Esophagus muscularis mucosa (tissue), 4 donors: ENCODE data around the gene DSCAM. TPM values are rescaled to one million over a fixed set of nuclear protein-coding genes. Genes with fewer than 3 reads are reported as not detected.
A peak's percentile ranks its signal among the peaks of the same experiment; 100 is the strongest.

Source experiments
- DNase-seq: peaks from one replicate; pipeline ENCODE4 v3.0.0-alpha.2; 2017; ENCODE audit errors: extremely low spot score
- H3K27ac ChIP-seq, 4 donors: fragments of 200-600 bp; sonication (generic); replicated peaks in 1 of 4; 1 replicate in 3 of 4; 2 replicates in 1 of 4; pipeline ENCODE4 v1.5.1; 2016 to 2019; ENCODE audit warnings: mild to moderate bottlenecking in 1 of 4
- H3K27me3 ChIP-seq, 4 donors: fragments of 200-600 bp; sonication (generic); one replicate each; pipeline versions ENCODE4 v1.5.1 to v1.6.0; 2016 to 2019
- H3K36me3 ChIP-seq, 4 donors: fragments of 200-600 bp; sonication (generic); one replicate each; pipeline ENCODE4 v1.5.1; 2016 to 2019
- H3K4me1 ChIP-seq, 4 donors: fragments of 200-600 bp; sonication (generic); one replicate each; pipeline ENCODE4 v1.5.1; 2016 to 2019
- H3K4me3 ChIP-seq, 4 donors: fragments of 200-600 bp; sonication (generic); 1 replicate in 2 of 4; 2 replicates in 2 of 4; pipeline ENCODE4 v1.5.1; 2016 to 2019; ENCODE audit warnings: mild to moderate bottlenecking in 4 of 4, moderate library complexity in 1 of 4
- H3K9me3 ChIP-seq, 4 donors: fragments of 200-600 bp; sonication (generic); 1 replicate in 3 of 4; 2 replicates in 1 of 4; pipeline ENCODE4 v1.5.1; 2016 to 2019
- EP300 ChIP-seq: sonication (generic); formaldehyde crosslinking; IDR thresholded peaks from one replicate; pipeline ENCODE4 v1.6.1; 2017; ENCODE audit warnings: antibody characterized with exemption
- POLR2A ChIP-seq: fragments of 450-650 bp; IDR thresholded peaks from one replicate; pipeline ENCODE4 v1.6.1; 2017; ENCODE audit warnings: antibody characterized with exemption, moderate library complexity, mild to moderate bottlenecking, low read depth
- POLR2AphosphoS5 ChIP-seq, 2 donors: sonication (generic); formaldehyde crosslinking; IDR thresholded peaks; one replicate each; pipeline ENCODE4 v1.6.1; 2017; ENCODE audit warnings: antibody characterized with exemption in 2 of 2
- WGBS: methylation state at CpG from one replicate; pipeline ENCODE4 v1.1.5; 2018; 5-methylcytosine and 5-hydroxymethylcytosine counted together
- intact Hi-C: fragments of 100-400 bp; cut with DNase I; formaldehyde crosslinking; loops from one replicate; pipeline ENCODE4 v1.15.1; 2023
- total RNA-seq, 4 donors: library from RNA; depleted of rRNA; stranded (reverse); fragments of >200 nt; gene quantifications; one replicate each; pipeline versions ENCODE4 v1.1.0 to v1.2.1, GENCODE V29; 2016
- TF ChIP-seq, protein P1 (sequence below), 3 experiments: fragments of 200-600 bp in 2 of 3; fragments of 450-650 bp in 1 of 3; sonication (generic) in 2 of 3; IDR thresholded peaks; one replicate each; pipeline ENCODE4 v1.5.1; 2017 to 2019; ENCODE audit warnings: antibody characterized with exemption in 3 of 3, mild to moderate bottlenecking in 2 of 3, moderate library complexity in 1 of 3

Gene DSCAM
- total RNA-seq, 4 donors from 2014 or later: 0.06 to 0.42 (median 0.17) TPM; not detected in 1

DNA sequence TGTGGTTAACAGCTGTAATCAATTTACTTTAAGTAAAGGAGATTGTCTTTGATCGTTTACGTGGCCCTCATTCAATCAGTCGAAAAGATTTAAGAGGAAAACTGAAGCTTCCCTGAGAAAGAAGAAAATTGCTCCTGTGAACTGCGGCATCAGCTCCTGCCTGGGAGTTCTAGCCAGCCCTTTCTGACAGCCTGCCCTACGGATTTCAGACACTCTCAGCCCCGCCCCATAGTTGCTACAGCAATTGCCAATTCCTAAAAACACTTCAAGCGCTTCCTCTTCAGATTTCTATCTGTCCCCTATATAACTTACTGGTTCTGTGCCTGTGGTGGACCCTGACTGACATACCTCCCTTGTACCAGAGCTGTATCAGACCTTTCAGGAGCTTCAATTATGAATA lies 277.6 kb downstream of the DSCAM start:
- WGBS: 46% methylated on average over 7 of the region's 7 CpGs

DNA sequence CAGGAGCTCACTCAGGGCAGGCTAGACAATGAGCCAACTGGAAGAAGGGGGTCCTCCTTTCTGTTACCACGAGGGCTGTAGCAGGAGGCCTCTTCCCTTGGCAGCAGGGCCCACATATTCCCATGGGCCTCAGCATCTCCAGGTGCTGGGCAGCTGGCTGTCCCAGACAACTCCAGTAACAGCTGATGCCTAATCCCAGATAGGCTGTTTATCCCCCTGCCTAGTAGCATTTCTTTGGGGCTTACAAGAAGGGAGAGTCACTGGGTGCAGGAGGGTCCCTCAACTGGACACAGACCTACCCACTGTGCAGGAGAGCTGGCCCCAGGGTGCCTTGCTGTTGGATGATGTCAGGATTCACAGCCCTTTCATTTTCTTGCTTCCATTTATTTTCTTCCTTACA lies 278.2 kb downstream of the DSCAM start:
- H3K27me3 ChIP-seq: no peaks in the 10 kb centered on the region
- peaks cover 0 to 5% (median 0%) of the 10 kb centered on the region in 4 donors for H3K9me3 ChIP-seq
- no peaks in the 10 kb centered on the region for H3K4me1 ChIP-seq
- no peaks in the 10 kb centered on the region for H3K36me3 ChIP-seq
- 25% methylated on average over 1 of the region's 1 CpG for WGBS
- intact Hi-C loops: no loop called here
- no peak overlapping the region for H3K4me3 ChIP-seq
- DNase-seq: no peak
- TF ChIP-seq EP300 (no peak), POLR2AphosphoS5 (IDR thresholded peaks at IDR 0.05) (no peak), POLR2A (no peak)
- TF ChIP-seq, protein P1, sequence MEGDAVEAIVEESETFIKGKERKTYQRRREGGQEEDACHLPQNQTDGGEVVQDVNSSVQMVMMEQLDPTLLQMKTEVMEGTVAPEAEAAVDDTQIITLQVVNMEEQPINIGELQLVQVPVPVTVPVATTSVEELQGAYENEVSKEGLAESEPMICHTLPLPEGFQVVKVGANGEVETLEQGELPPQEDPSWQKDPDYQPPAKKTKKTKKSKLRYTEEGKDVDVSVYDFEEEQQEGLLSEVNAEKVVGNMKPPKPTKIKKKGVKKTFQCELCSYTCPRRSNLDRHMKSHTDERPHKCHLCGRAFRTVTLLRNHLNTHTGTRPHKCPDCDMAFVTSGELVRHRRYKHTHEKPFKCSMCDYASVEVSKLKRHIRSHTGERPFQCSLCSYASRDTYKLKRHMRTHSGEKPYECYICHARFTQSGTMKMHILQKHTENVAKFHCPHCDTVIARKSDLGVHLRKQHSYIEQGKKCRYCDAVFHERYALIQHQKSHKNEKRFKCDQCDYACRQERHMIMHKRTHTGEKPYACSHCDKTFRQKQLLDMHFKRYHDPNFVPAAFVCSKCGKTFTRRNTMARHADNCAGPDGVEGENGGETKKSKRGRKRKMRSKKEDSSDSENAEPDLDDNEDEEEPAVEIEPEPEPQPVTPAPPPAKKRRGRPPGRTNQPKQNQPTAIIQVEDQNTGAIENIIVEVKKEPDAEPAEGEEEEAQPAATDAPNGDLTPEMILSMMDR (IDR thresholded peaks at IDR 0.05): no peak
- no peak overlapping the region for H3K27ac ChIP-seq

More for the DNA sequence above, 277.6 kb downstream of the DSCAM start:
- Histone ChIP-seq H3K4me1 (no peaks in the 10 kb centered on the region), H3K27me3 (no peaks in the 10 kb centered on the region), H3K27ac (no peak overlapping the region), H3K4me3 (no peak overlapping the region), H3K9me3 (peaks cover 0 to 5% (median 0%) of the 10 kb centered on the region in 4 donors), H3K36me3 (no peaks in the 10 kb centered on the region)
- intact Hi-C loops: no loop called here
- TF ChIP-seq POLR2AphosphoS5 (IDR thresholded peaks at IDR 0.05) (no peak), EP300 (no peak)
- no peak for DNase-seq

- TF ChIP-seq POLR2AphosphoS5 (IDR thresholded peaks at IDR 0.05): no peak
- no peak for TF ChIP-seq POLR2A
- no peak for TF ChIP-seq EP300
- TF ChIP-seq, protein P1 (IDR thresholded peaks at IDR 0.05): no peak
- DNase-seq: no peak
- no peaks in the 10 kb centered on the region for H3K27me3 ChIP-seq
- peaks cover 0 to 5% (median 0%) of the 10 kb centered on the region in 4 donors for H3K9me3 ChIP-seq
- no peaks in the 10 kb centered on the region for H3K4me1 ChIP-seq
- H3K4me3 ChIP-seq: no peak overlapping the region
- no peaks in the 10 kb centered on the region for H3K36me3 ChIP-seq
- no peak overlapping the region for H3K27ac ChIP-seq
- WGBS: 51% methylated on average over 3 of the region's 3 CpGs
- intact Hi-C loops: no loop called here
Measured at GRCh38 chr21:40567501-40567900, 279.5 kb downstream of the DSCAM start.

- TF ChIP-seq EP300 (no peak), POLR2A (no peak), POLR2AphosphoS5 (IDR thresholded peaks at IDR 0.05) (no peak)
- TF ChIP-seq, protein P1 (IDR thresholded peaks at IDR 0.05): no peak
- intact Hi-C loops: no loop called here
- H3K27me3 ChIP-seq: peaks cover 0 to 5% (median 0%) of the 10 kb centered on the region in 4 donors
- DNase-seq: no peak
- H3K4me3 ChIP-seq: no peak overlapping the region
- 52% methylated on average over 1 of the region's 1 CpG for WGBS
- no peak overlapping the region for H3K27ac ChIP-seq
- H3K9me3 ChIP-seq: peaks cover 0 to 5% (median 0%) of the 10 kb centered on the region in 4 donors
- no peaks in the 10 kb centered on the region for H3K36me3 ChIP-seq
- H3K4me1 ChIP-seq: no peaks in the 10 kb centered on the region
Measured at GRCh38 chr21:40566486-40566885, 280.5 kb downstream of the DSCAM start.

- WGBS: 73% methylated on average over 6 of the region's 6 CpGs
- intact Hi-C loops: no loop called here
- Histone ChIP-seq H3K4me1 (no peaks in the 10 kb centered on the region), H3K9me3 (no peaks in the 10 kb centered on the region), H3K27me3 (peaks cover 0 to 5% (median 0%) of the 10 kb centered on the region in 4 donors), H3K4me3 (no peak overlapping the region), H3K36me3 (no peaks in the 10 kb centered on the region), H3K27ac (no peak overlapping the region)
- peak; percentile 47 for DNase-seq
- no peak for TF ChIP-seq POLR2A
- TF ChIP-seq, protein P1 (IDR thresholded peaks at IDR 0.05): no peak
- no peak for TF ChIP-seq EP300
- TF ChIP-seq POLR2AphosphoS5 (IDR thresholded peaks at IDR 0.05): no peak
Measured at GRCh38 chr21:40564318-40564717, 282.6 kb downstream of the DSCAM start.
